NCI-H460 (cell line): ENCODE results near the gene RTL5. TPM values are rescaled to one million over a fixed set of nuclear protein-coding genes. Genes with fewer than 3 reads are reported as not detected.

Experiments used
- DNase-seq: peaks from one replicate; pipeline ENCODE4 v3.0.0-alpha.2; 2016; ENCODE audit warnings: low read depth; ENCODE audit errors: extremely low read depth
- total RNA-seq: library from RNA; depleted of rRNA; stranded (reverse); fragments of >200 nt; shearing (Covaris generic); gene quantifications from 2 replicates; pipeline ENCODE4 v1.2.3, GENCODE V29; 2014

The RTL5 gene
- total RNA-seq, 1 experiment from 2014 or later, result 0.37 TPM

- no peak for DNase-seq
Observed at GRCh38 chrX:72110051-72110875, 21.5 kb downstream of the RTL5 start.

- no peak for DNase-seq
Observed at GRCh38 chrX:72108666-72109065, 23.0 kb downstream of the RTL5 start.

- no peak for DNase-seq
Observed at GRCh38 chrX:72107841-72108595, 23.7 kb downstream of the RTL5 start.

GRCh38 chrX:72107320-72107719, 24.4 kb downstream of the RTL5 start:
- DNase-seq, result no peak

GRCh38 chrX:72105436-72105835, 26.3 kb downstream of the RTL5 start:
- DNase-seq, result no peak

- DNase-seq, result no peak
Observed at GRCh38 chrX:72102760-72103159, 29.0 kb downstream of the RTL5 start.

GRCh38 chrX:72102126-72102525, 29.6 kb downstream of the RTL5 start:
- DNase-seq, result no peak

GRCh38 chrX:72101597-72102037, 30.1 kb downstream of the RTL5 start:
- no peak for DNase-seq

GRCh38 chrX:72100824-72101351, 30.8 kb downstream of the RTL5 start:
- no peak for DNase-seq

- no peak for DNase-seq
Observed at GRCh38 chrX:72100051-72100755, 31.5 kb downstream of the RTL5 start.

- no peak for DNase-seq
Observed at GRCh38 chrX:72097098-72097497, 34.6 kb downstream of the RTL5 start.

- DNase-seq, result no peak
Observed at GRCh38 chrX:72095370-72095769, 36.3 kb downstream of the RTL5 start.

GRCh38 chrX:72094894-72095293, 36.8 kb downstream of the RTL5 start:
- DNase-seq, result no peak

- DNase-seq, result no peak
Observed at GRCh38 chrX:72089254-72089653, 42.5 kb downstream of the RTL5 start.

GRCh38 chrX:72088761-72089160, 43.0 kb downstream of the RTL5 start:
- no peak for DNase-seq

- no peak for DNase-seq
Observed at GRCh38 chrX:72086995-72087394, 44.7 kb downstream of the RTL5 start.

GRCh38 chrX:72084114-72084513, 47.6 kb downstream of the RTL5 start:
- no peak for DNase-seq

- DNase-seq, result no peak
Observed at GRCh38 chrX:72083291-72083690, 48.4 kb downstream of the RTL5 start.

- DNase-seq, result no peak
Observed at GRCh38 chrX:72081605-72082320, 50.0 kb downstream of the RTL5 start.

GRCh38 chrX:72080800-72081199, 50.9 kb downstream of the RTL5 start:
- no peak for DNase-seq
